IMR-90 (cell line): ENCODE data around the gene TVP23C. TPM values are rescaled to one million over a fixed set of nuclear protein-coding genes. Genes with fewer than 3 reads are reported as not detected.
A peak's percentile ranks its signal among the peaks of the same experiment; 100 is the strongest.
"Not testable (repeated sequence)": the region's sequence is repeated elsewhere in the genome, so short reads cannot be mapped to it uniquely, and the experiment has no call there.

Experiments
- ATAC-seq: fragments of 200-7000 bp; cut with Tn5 transposase; 2 replicates; pipeline ENCODE4 v1.9.1; 2020; ENCODE audit warnings: low read depth, mild to moderate bottlenecking, moderate library complexity
- Bru-seq: library from RNA; stranded (reverse); fragments of 400-500 nt; gene quantifications from one replicate; lab custom pipeline; 2021; lab: Mats Ljungman, UMichigan
- BruChase-seq, 2 experiments: library from RNA; stranded (reverse); fragments of 400-500 nt; gene quantifications; one replicate each; lab custom pipeline; 2021; lab: Mats Ljungman, UMichigan
- BruUV-seq: library from RNA; stranded (reverse); fragments of 400-500 nt; replicated peaks from 2 replicates; lab custom pipeline; 2021; lab: Mats Ljungman, UMichigan
- CTCF ChIA-PET: fragments of 300-600 bp; formaldehyde crosslinking; extraction: SDS; loops from one replicate; lab custom pipeline; 2021; ENCODE audit warnings: antibody characterized with exemption; lab: Yijun Ruan, JAX
- POLR2A ChIA-PET: fragments of 300-600 bp; sonication (Branson Sonifier 250); formaldehyde crosslinking; loops from one replicate; lab custom pipeline; 2022; ENCODE audit warnings: antibody characterized with exemption; ENCODE audit not compliant: unreplicated experiment; lab: Charles Lee
- DNase-seq: peaks from one replicate; pipeline ENCODE4 v3.0.0; 2013
- H2AFZ ChIP-seq: replicated peaks from 2 replicates; pipeline ENCODE3; 2013; ENCODE audit warnings: low read length, mild to moderate bottlenecking; ENCODE audit not compliant: poor library complexity
- H2AK5ac ChIP-seq: 2 replicates; pipeline ENCODE4 v1.6.1; 2013; ENCODE audit warnings: low read depth, low read length, inconsistent platforms
- H2AK9ac ChIP-seq: replicated peaks from 2 replicates; pipeline ENCODE3; 2013; ENCODE audit warnings: mild to moderate bottlenecking, low read depth, low read length, moderate library complexity; ENCODE audit not compliant: poor library complexity
- H2BK120ac ChIP-seq: 2 replicates; pipeline ENCODE4 v1.6.1; 2013; ENCODE audit warnings: low read depth, low read length, inconsistent platforms
- H2BK15ac ChIP-seq: 3 replicates; pipeline ENCODE4 v1.6.1; 2013; ENCODE audit warnings: low read depth, low read length, inconsistent platforms
- H2BK20ac ChIP-seq: 2 replicates; pipeline ENCODE4 v1.6.1; 2013; ENCODE audit warnings: low read depth, mild to moderate bottlenecking, inconsistent platforms, low read length, moderate library complexity
- H2BK5ac ChIP-seq: 2 replicates; pipeline ENCODE4 v1.6.1; 2013; ENCODE audit warnings: mild to moderate bottlenecking, low read depth, low read length, inconsistent platforms; ENCODE audit not compliant: poor library complexity, severe bottlenecking
- H3K14ac ChIP-seq: replicated peaks from 2 replicates; pipeline ENCODE4 v1.6.1; 2013; ENCODE audit warnings: low read depth, low read length, inconsistent platforms
- H3K18ac ChIP-seq: 2 replicates; pipeline ENCODE4 v1.6.1; 2013; ENCODE audit warnings: low read depth, low read length, control low read depth
- H3K23ac ChIP-seq: 2 replicates; pipeline ENCODE4 v1.6.1; 2013; ENCODE audit warnings: low read depth, low read length, inconsistent platforms
- H3K27ac ChIP-seq: 2 replicates; pipeline ENCODE4 v1.5.1; 2013; ENCODE audit warnings: mild to moderate bottlenecking, control low read depth, low read length; ENCODE audit not compliant: insufficient read depth
- H3K27me3 ChIP-seq: 2 replicates; pipeline ENCODE4 v1.6.1; 2013; ENCODE audit warnings: low read length; ENCODE audit not compliant: control insufficient read depth, insufficient read depth
- H3K36me3 ChIP-seq: 2 replicates; pipeline ENCODE4 v1.6.1; 2013; ENCODE audit warnings: low read length, mixed read lengths; ENCODE audit not compliant: control insufficient read depth, insufficient read depth
- H3K4ac ChIP-seq: 2 replicates; pipeline ENCODE4 v1.6.1; 2013; ENCODE audit warnings: low read depth, low read length, inconsistent platforms
- H3K4me1 ChIP-seq: 2 replicates; pipeline ENCODE4 v1.6.1; 2013; ENCODE audit warnings: low read length, mixed read lengths; ENCODE audit not compliant: control insufficient read depth, insufficient read depth
- H3K4me2 ChIP-seq: 2 replicates; pipeline ENCODE4 v1.6.1; 2013; ENCODE audit warnings: low read depth, mild to moderate bottlenecking, control low read depth, low read length, moderate library complexity
- H3K4me3 ChIP-seq: 2 replicates; pipeline ENCODE4 v1.5.1; 2013; ENCODE audit warnings: low read depth, mild to moderate bottlenecking, control low read depth, low read length, moderate library complexity; ENCODE audit not compliant: insufficient read depth
- H3K56ac ChIP-seq: 2 replicates; pipeline ENCODE4 v1.6.1; 2013; ENCODE audit warnings: low read length, inconsistent platforms; ENCODE audit not compliant: insufficient read depth; ENCODE audit errors: extremely low read depth
- H3K79me1 ChIP-seq, 2 experiments: 2 replicates each; pipeline ENCODE4 v1.6.1; 2013; ENCODE audit warnings: low read length in 2 of 2, inconsistent platforms in 1 of 2, low read depth in 1 of 2
- H3K9ac ChIP-seq: 2 replicates; pipeline ENCODE4 v1.6.1; 2013; ENCODE audit warnings: low read depth, low read length, control low read depth
- H3K9me1 ChIP-seq: 2 replicates; pipeline ENCODE4 v1.6.1; 2013; ENCODE audit warnings: low read length, inconsistent platforms; ENCODE audit not compliant: insufficient read depth
- H3K9me3 ChIP-seq: 2 replicates; pipeline ENCODE4 v1.6.1; 2013; ENCODE audit warnings: low read length; ENCODE audit not compliant: control insufficient read depth, insufficient read depth
- H4K20me1 ChIP-seq: 2 replicates; pipeline ENCODE4 v1.6.1; 2013; ENCODE audit warnings: low read length, inconsistent platforms; ENCODE audit not compliant: insufficient read depth
- H4K5ac ChIP-seq: 2 replicates; pipeline ENCODE4 v1.6.1; 2013; ENCODE audit warnings: mild to moderate bottlenecking, low read depth, low read length, control low read depth
- H4K8ac ChIP-seq, 2 experiments: 2 replicates each; pipeline ENCODE4 v1.6.1; 2013; ENCODE audit warnings: low read depth in 2 of 2, low read length in 2 of 2, control low read depth in 1 of 2, inconsistent platforms in 1 of 2
- H4K91ac ChIP-seq: 2 replicates; pipeline ENCODE4 v1.6.1; 2013; ENCODE audit warnings: low read depth, low read length, inconsistent platforms; ENCODE audit not compliant: insufficient read depth
- POLR2A ChIP-seq: IDR thresholded peaks from 2 replicates; pipeline ENCODE4 v1.6.1; 2012; ENCODE audit warnings: mild to moderate bottlenecking, low read depth, low read length
- WGBS, 2 experiments: methylation state at CpG; one replicate each; pipeline versions ENCODE4 v1.1.5 to v1.1.7; 2013; ENCODE audit warnings: missing lambda C conversion rate in 2 of 2; ENCODE audit not compliant: insufficient read length in 1 of 2; ENCODE audit errors: extremely low coverage in 2 of 2; 5-methylcytosine and 5-hydroxymethylcytosine counted together
- dilution Hi-C: fragments of 300-500 bp; cut with HindIII; formaldehyde crosslinking; loops from one replicate; pipeline ENCODE4 v1.14.3; 2018; ENCODE audit warnings: low sequenced_read_pairs; ENCODE audit not compliant: unreplicated experiment
- in situ Hi-C: fragments of 300-500 bp; cut with MboI; formaldehyde crosslinking; loops from 3 replicates; pipeline ENCODE4 v1.14.3; 2019; ENCODE audit warnings: low sequenced_read_pairs, inconsistent platforms, mixed read lengths
- intact Hi-C: fragments of 100-400 bp; cut with micrococcal nuclease; formaldehyde crosslinking; loops from 2 replicates; pipeline ENCODE4 v1.10.0; 2022
- long read RNA-seq: library from polyadenylated mRNA; unstranded; transcript quantifications from one replicate; pipeline ENCODE4 v2.0.0, GENCODE V29; 2021; ENCODE audit not compliant: unreplicated experiment
- polyA plus RNA-seq, 3 experiments: library from polyadenylated mRNA; depleted of rRNA; stranded (reverse); fragments of >200 nt; gene quantifications; 2 replicates each; pipeline ENCODE4 v1.2.3, GENCODE V29; 2012; ENCODE audit warnings: low replicate concordance in 1 of 3
- total RNA-seq: library from RNA; depleted of rRNA; stranded (reverse); fragments of >200 nt; gene quantifications from 2 replicates; pipeline ENCODE4 v1.2.3, GENCODE V29; 2012; rRNA removed

The TVP23C gene
- 12.0 and 22.5 TPM in 2 replicates for total RNA-seq
- 3.6 and 7.5 TPM in 2 replicates for polyA plus RNA-seq (2012; rRNA removed)
- polyA plus RNA-seq (2012; cell fraction: cytosol; rRNA removed) = 0.84 and 1.8 TPM in 2 replicates
- 9.5 and 19.7 TPM in 2 replicates for polyA plus RNA-seq (2012; cell fraction: nucleus; rRNA removed; ENCODE audit: low replicate concordance)
- percentile 93 among the genes with signal in this experiment for Bru-seq, nascent RNA
- percentile 98 among the genes with signal in this experiment for BruChase-seq, experiment 1, labeled RNA remaining after a 6-hour chase
- percentile 99 among the genes with signal in this experiment for BruChase-seq, experiment 2, labeled RNA remaining after a 2-hour chase
- long read RNA-seq, partial matches to known transcripts = 0 of 4 reads
- long read RNA-seq, other reads (novel, unspliced or antisense) = 3 of 4 reads

- H2AFZ ChIP-seq, H3K79me1 ChIP-seq, H4K91ac ChIP-seq, H3K36me3 ChIP-seq, H3K23ac ChIP-seq, CTCF ChIA-PET, H2BK15ac ChIP-seq, H2AK9ac ChIP-seq, BruUV-seq, H3K56ac ChIP-seq, H3K18ac ChIP-seq, H3K9me3 ChIP-seq, intact Hi-C loops, in situ Hi-C loops, H4K5ac ChIP-seq, H4K20me1 ChIP-seq, H2BK20ac ChIP-seq, H2BK120ac ChIP-seq, H3K9me1 ChIP-seq, H2BK5ac ChIP-seq, H3K27me3 ChIP-seq, H3K4me1 ChIP-seq, H3K14ac ChIP-seq, dilution Hi-C loops, H2AK5ac ChIP-seq: not testable (repeated sequence)
- peak within 1 kb of the TSS; percentile 41 for H3K9ac ChIP-seq
- POLR2A ChIA-PET = interaction anchor here (0.5 kb wide), 1 partner anchor 428 kb away, joined by 5 read pairs; no protein-coding TSS in a partner anchor
- H3K4me3 ChIP-seq = peak within 1 kb of the TSS; percentile 82
- DNase-seq (peak; percentile 66), ATAC-seq (peak; percentile 91)
- no CpG with 5 or more reads among the region's 46 CpGs for WGBS, 2 experiments
- peak; percentile 67 for TF ChIP-seq POLR2A
- H3K27ac ChIP-seq = peak within 1 kb of the TSS; percentile 60
- peak within 1 kb of the TSS in 1 of 2 experiments; percentile 65; a peak in 1 of 4 replicates for H4K8ac ChIP-seq
- peak within 1 kb of the TSS; percentile 41 for H3K4ac ChIP-seq
- peak within 1 kb of the TSS; percentile 74 for H3K4me2 ChIP-seq
Observed at GRCh38 chr17:15563375-15563857, at the start of gene TVP23C. Gene TVP23C (minus strand): TSS chr17:15563483. CDS start chr17:15563448, 35 bp downstream.

- BruUV-seq, H3K9me1 ChIP-seq, ATAC-seq, H2BK5ac ChIP-seq, in situ Hi-C loops, H3K4me1 ChIP-seq, DNase-seq, H2BK15ac ChIP-seq, H2AK5ac ChIP-seq, intact Hi-C loops, H3K4ac ChIP-seq, H3K9me3 ChIP-seq, H3K4me2 ChIP-seq, H3K79me1 ChIP-seq, H2BK20ac ChIP-seq, H3K56ac ChIP-seq, H3K36me3 ChIP-seq, POLR2A ChIA-PET, H4K91ac ChIP-seq, H2AFZ ChIP-seq, H3K4me3 ChIP-seq, H3K27ac ChIP-seq, H3K14ac ChIP-seq, H4K20me1 ChIP-seq, H3K23ac ChIP-seq, H4K8ac ChIP-seq, H3K27me3 ChIP-seq, dilution Hi-C loops, H2BK120ac ChIP-seq, H4K5ac ChIP-seq, H2AK9ac ChIP-seq, H3K9ac ChIP-seq, H3K18ac ChIP-seq: not testable (repeated sequence)
- CTCF ChIA-PET = interaction anchor here (0.6 kb wide), 1 partner anchor 24 kb away, joined by 3 read pairs; no protein-coding TSS in a partner anchor
- no CpG with 5 or more reads among the region's 8 CpGs for WGBS, 2 experiments
Observed at GRCh38 chr17:15592960-15593359, 29.7 kb upstream of the TVP23C start.
